ENCODE measurements around the gene SORCS2.

SORCS2 gene

DNA sequence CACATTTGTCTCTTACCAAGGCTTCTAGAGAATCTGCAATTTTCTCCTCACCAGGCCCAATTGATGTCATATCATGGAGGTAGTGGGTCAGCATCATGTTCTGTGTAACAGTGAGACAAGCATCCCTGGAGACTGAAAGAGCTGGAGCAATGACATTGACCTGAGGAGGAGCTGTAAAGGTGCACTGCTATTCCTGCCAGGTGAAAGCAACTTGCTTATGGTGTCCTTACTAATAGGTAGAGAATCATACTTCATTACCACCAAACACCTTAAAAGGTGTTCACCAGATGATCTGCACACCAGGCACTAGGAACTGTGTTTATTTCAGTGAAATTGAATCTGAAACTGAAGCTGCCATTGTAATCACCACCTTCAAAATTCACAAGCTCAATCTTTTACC is 558.6 kb downstream of the SORCS2 start:
- DNase-seq (ENCODE audit: low read depth), result no peak

GRCh38 chr4:7752649-7753048 is 560.3 kb downstream of the SORCS2 start:
- DNase-seq (ENCODE audit: low read depth), result no peak

GRCh38 chr4:7753271-7753670 is 560.9 kb downstream of the SORCS2 start:
- DNase-seq (ENCODE audit: low read depth), result no peak

DNA sequence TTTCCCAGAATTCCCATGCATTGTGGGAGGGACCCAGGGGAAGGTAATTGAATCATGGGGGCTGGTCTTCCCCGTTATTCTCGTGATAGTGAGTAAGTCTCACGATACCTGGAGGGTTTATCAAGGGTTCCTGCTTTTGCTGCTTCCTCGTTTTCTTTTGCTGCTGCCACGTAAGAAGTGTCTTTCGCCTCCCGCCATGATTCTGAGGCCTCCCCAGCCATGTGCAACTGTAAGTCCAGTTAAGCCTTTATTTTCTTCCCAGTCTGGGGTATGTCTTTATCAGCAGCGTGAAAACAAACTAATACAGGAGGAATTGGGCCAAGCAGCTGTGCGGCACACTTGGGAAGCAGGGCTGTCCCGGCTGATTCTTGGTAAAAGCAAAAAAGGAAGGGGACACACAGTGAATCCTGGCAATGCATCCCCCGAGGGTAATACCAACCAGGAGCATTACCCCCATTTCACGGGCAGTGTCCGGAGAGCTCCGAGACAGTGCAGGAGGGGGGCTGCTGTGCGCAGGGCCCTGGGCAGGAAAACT is 561.7 kb downstream of the SORCS2 start:
- no peak for DNase-seq (ENCODE audit: low read depth)

- DNase-seq (ENCODE audit: low read depth), result no peak
Observed at GRCh38 chr4:7754565-7755262, 562.4 kb downstream of the SORCS2 start.

GRCh38 chr4:7755561-7755960 is 563.2 kb downstream of the SORCS2 start:
- DNase-seq (ENCODE audit: low read depth), result no peak

- DNase-seq (ENCODE audit: low read depth), result no peak
Observed at GRCh38 chr4:7756071-7756470, 563.7 kb downstream of the SORCS2 start.

DNA sequence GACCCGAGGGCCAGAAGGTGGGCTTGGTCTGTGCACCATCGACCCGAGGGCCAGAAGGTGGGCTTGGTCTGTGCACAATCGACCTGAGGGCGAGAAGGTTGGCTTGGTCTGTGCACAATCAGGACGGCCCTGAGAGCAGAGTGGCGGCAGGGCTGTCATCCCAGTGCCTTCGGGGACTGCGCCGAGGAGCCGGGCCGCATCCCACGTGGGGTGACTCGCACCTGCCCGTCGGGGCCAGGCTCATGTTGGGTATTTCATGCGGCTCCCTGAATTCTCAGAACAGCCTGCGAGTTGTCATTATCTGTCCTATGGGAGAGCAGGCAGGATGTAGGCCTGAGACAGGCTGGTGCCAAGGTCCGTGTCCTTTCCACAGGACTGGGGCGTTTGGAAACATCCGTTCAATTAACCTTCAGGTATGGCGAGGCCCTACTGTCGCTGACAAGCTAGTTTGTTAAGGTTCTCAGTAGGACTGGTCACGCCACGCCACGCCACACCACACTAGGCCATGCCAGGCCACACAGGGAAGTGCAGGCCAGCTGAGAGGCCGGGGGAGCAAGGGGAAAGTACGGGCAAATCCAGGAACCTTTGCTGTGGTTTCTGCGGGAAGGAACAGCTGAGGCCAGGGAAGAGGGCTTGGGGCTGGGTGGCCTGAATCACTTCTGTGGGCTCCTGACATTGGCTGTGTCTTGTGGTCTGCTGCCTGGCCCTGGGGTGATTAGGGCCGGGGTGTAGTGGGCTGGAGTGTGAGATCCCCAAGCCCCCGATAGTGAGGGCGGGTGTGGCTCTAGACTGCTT is 564.4 kb downstream of the SORCS2 start:
- DNase-seq (ENCODE audit: low read depth), result no peak

GRCh38 chr4:7757501-7758471 is 565.4 kb downstream of the SORCS2 start:
- no peak for DNase-seq (ENCODE audit: low read depth)

- DNase-seq (ENCODE audit: low read depth), result no peak
Observed at GRCh38 chr4:7758476-7758875, 566.1 kb downstream of the SORCS2 start.

DNA sequence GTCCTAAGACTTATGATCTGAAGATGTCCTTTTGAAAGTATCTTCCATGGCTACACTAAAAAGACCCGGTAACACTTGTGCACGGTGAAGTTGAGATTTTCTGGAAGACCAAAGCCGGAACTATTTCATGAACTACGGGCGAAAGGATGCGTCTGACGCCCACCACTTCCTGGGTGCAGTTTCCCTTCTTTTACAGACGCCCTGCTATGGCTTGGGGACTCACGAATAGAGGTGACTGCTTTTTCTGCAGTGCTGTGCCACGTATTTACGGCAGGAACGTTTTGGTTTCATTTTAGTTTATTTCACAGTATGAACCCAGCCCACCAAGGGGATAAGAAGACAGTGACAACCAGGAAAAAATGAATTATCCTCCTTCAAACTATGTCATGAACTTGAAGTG is 566.9 kb downstream of the SORCS2 start:
- peak; percentile 47 for DNase-seq (ENCODE audit: low read depth)

DNA sequence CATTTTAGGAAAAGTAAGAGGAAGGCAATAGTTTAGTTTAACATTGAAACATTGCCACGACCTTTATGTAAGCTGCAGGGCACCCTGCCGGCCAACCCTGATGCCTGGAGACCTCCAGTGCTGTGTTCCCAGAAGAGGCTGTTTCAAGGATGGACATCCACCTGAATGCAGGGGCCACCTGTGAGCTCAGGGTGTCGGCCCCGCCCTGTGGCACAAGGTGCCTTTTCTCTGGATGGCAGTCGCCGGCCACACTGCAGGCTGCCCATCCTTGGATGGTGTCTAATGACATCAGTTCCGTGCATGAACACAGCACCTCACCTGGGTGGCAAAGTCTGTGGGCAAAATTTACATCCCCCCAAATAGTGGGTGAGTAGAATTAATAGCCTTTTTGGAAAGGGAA is 567.3 kb downstream of the SORCS2 start:
- DNase-seq (ENCODE audit: low read depth), result no peak

DNA sequence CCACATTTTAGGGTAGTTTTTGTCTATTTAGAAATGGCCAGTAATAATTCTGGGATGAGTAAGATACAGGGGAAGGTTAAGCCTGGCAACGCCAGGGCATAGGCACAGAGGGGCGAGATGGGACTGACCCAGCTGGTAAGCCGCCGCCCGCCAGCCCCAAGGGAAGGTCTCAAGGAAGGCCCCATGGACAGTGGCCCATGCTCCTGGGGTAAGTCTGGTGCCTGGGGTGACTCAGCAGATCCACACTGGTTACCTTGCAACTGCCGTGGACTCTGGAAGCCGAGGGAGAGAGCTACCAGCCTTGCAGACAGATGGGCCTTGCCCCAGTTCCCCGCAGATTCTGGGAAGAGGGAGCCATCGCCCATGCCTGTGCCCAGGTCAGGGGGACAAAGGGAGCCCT is 567.9 kb downstream of the SORCS2 start:
- no peak for DNase-seq (ENCODE audit: low read depth)

DNA sequence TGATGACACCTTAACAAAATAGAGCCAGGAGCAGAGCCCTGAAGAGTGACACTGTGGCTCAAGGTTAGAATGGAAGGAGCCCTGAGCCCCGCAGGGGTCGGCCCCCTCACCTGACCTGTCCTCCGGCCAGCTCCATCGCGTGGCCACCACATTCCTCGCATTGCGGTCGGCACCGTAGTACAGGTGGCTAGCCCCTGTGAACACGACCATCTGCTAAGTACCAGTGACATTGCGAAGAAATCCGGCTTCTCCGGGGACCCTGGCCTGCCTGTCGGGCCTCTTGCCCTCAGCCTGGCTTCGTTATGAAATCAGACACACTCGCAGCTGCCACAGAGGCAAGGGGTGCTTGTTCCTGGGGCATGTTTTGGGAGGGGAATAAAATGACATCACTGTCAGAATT is 568.4 kb downstream of the SORCS2 start:
- no peak for DNase-seq (ENCODE audit: low read depth)

- no peak for DNase-seq (ENCODE audit: low read depth)
Observed at GRCh38 chr4:7761312-7761711, 569.0 kb downstream of the SORCS2 start.

DNA sequence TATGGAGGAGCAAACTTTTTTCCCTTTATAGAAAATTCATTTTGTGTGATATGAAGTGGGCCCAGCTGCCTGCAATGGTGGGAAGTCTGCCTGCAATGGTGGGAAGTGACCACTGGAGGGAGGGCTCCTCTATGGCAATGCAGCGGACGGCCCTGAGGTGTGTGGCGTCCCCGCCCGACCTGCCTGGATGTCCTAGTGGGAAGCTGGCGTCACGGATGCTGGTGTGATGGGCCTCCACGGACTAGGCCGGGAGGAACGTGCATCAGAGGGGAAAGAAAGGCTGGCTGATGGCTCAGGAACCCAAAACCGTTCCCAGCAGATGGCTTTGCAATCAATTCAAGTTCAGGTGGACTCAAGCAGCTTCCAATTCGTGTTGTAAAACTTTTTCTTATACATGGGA is 569.4 kb downstream of the SORCS2 start:
- DNase-seq (ENCODE audit: low read depth), result peak; percentile 17

DNA sequence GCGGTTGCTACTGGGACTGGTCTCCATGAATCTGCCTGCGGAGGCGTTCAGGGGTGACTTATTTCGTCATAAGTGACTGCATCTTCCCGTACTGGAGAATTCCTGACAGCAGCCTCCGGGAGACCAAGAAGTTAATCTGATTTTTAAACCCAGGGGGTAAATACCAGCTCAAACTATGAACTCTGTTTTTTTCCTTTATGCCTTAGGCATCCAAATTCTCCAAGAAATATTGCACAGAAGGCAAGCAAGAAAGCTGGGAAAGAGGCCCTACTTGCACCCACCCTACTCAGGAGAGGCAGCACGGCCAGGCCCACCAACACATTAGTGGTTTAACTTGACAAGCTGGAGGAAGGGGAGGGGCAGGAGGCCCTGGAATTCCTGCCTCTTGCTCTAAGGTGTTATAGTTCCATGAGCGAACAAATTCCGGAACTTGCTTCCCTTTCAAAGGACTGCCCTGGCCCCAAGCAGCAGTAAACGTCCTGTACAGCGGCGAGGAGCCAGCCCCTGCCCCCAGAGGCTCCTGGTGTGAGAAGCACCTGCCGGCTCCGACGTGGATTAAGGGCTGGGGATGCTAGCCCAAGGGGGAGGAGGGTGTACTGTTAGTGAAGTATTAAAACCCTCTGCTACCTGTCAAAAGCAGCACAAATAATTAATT is 570.2 kb downstream of the SORCS2 start:
- DNase-seq (ENCODE audit: low read depth), result no peak

DNA sequence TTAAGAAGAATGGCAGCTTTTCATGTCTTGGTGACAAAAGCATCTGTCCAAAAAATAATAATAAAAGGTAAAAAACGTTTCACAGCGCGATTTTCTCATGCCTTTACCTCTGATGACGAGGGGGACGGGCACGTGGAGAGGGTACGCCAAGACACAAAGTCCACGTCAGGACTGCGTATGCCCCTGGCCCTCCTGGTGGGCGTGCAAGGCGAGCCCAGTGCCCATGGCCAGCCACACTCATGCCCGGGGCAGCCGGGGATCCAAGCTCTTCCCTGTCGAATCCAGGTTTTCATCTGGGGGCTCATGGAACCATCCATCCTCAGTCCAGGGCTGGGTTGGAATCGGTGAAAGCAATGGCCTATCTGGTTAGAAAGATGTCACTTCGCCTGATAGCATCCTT is 570.8 kb downstream of the SORCS2 start:
- DNase-seq (ENCODE audit: low read depth), result no peak

GRCh38 chr4:7763788-7764187 is 571.5 kb downstream of the SORCS2 start:
- no peak for DNase-seq (ENCODE audit: low read depth)

DNA sequence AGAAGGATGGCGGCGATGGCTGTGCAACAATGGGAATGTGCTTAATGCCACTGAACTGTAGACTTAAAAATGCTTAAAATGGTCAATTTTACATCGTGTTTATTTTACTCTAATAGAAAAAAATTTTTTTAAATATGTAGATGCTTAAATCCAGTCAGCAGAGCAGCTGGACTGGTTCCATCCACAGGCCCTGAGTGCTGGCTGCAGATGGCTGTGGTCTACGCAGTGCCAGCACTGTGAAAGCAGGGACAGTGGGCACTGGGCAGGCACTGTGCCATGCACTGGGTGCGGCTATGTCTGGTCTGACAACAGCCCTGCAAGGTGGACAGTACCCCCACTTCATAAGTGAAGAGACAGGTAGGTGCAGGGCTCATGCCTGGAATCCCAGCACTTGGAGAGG is 572.1 kb downstream of the SORCS2 start:
- DNase-seq (ENCODE audit: low read depth), result no peak

GRCh38 chr4:7765666-7766065 is 573.3 kb downstream of the SORCS2 start:
- DNase-seq (ENCODE audit: low read depth), result no peak

DNA sequence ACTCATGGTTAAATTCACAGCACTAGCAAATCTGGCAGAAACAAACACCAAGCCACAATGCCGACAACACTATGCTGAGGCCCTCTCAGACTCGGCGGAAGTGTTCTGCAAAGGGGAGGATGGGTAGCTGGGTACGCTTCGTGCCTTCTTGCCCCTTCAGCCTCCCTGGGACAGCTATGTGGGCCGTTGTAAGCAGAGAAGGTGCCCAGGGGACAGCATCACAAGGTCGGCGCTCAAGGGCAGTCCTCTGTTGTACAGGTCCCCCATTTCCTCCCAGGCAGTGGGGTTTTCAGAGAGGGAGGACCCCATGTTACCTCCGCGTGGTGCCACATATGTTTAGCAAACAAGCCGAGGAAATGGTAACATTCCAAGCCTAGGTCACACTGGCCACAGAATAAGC is 573.7 kb downstream of the SORCS2 start:
- no peak for DNase-seq (ENCODE audit: low read depth)

Data from activated T-helper 1 cell treated with Interleukin-2 at 50 U/mL for 16 hours (primary cell).